Esophagus squamous epithelium (tissue), 5 donors: Measurements from ENCODE around the gene NKRF. TPM values are rescaled to one million over a fixed set of nuclear protein-coding genes. Genes with fewer than 3 reads are reported as not detected.

Experiments used
- DNase-seq: peaks from one replicate; lab custom pipeline; 2025; lab: John Stamatoyannopoulos, UW
- H3K27ac ChIP-seq, 4 donors: fragments of 200-600 bp; sonication (generic); one replicate each; pipeline ENCODE4 v1.5.1; 2016 to 2019; ENCODE audit warnings: mild to moderate bottlenecking in 1 of 4
- H3K27me3 ChIP-seq, 4 donors: fragments of 200-600 bp; sonication (generic); 1 replicate in 3 of 4; 2 replicates in 1 of 4; pipeline versions ENCODE4 v1.5.1 to v1.6.0; 2017 to 2021; ENCODE audit warnings: antibody characterized with exemption in 1 of 4
- H3K36me3 ChIP-seq, 3 donors: fragments of 200-600 bp; sonication (generic); one replicate each; pipeline ENCODE4 v1.5.1; 2016 to 2019
- H3K4me1 ChIP-seq, 3 donors: fragments of 200-600 bp; sonication (generic); one replicate each; pipeline ENCODE4 v1.5.1; 2017 to 2019
- H3K4me3 ChIP-seq, 4 donors: fragments of 200-600 bp; sonication (generic); 1 replicate in 3 of 4; 2 replicates in 1 of 4; pipeline ENCODE4 v1.5.1; 2016 to 2019; ENCODE audit warnings: mild to moderate bottlenecking in 2 of 4, moderate library complexity in 1 of 4
- H3K9me3 ChIP-seq, 3 donors: fragments of 200-600 bp; sonication (generic); one replicate each; pipeline ENCODE4 v1.5.1; 2016 to 2019
- CTCF ChIP-seq, 6 experiments: fragments of 450-650 bp in 4 of 6; fragments of 200-600 bp in 2 of 6; sonication (generic) in 2 of 6; IDR thresholded peaks; one replicate each; pipeline ENCODE4 v1.5.1; 2016 to 2019; ENCODE audit warnings: antibody characterized with exemption in 6 of 6, mild to moderate bottlenecking in 4 of 6, moderate library complexity in 4 of 6
- POLR2A ChIP-seq, 4 donors: fragments of 450-650 bp; IDR thresholded peaks; one replicate each; pipeline ENCODE4 v1.6.1; 2017; ENCODE audit warnings: antibody characterized with exemption in 4 of 4, mild to moderate bottlenecking in 4 of 4, moderate library complexity in 3 of 4
- WGBS, 2 donors: methylation state at CpG; one replicate each; pipeline ENCODE4 v1.1.5; 2018; 5-methylcytosine and 5-hydroxymethylcytosine counted together
- intact Hi-C: fragments of 100-400 bp; cut with DNase I; formaldehyde crosslinking; loops from one replicate; pipeline ENCODE4 v1.15.0; 2022
- total RNA-seq, 4 donors: library from RNA; depleted of rRNA; stranded (reverse); fragments of >200 nt; gene quantifications; one replicate each; pipeline ENCODE4 v1.1.0, GENCODE V29; 2016
- donor health status: DM: yes; HTN: yes; CAD: no.

NKRF gene
- total RNA-seq, 4 donors from 2014 or later = 5.5 to 9.0 (median 7.9) TPM

GRCh38 chrX:119604766-119605463 lies 1.3 kb downstream of the NKRF start:
- Histone ChIP-seq H3K4me1 (peaks cover 0 to 23% (median 0%) of the 10 kb centered on the region in 3 donors), H3K4me3 (peak overlapping the region; percentile 60 to 83 (median 78)), H3K36me3 (peaks cover 0 to 10% (median 0%) of the 10 kb centered on the region in 3 donors), H3K27me3 (no peaks in the 10 kb centered on the region), H3K27ac (peak overlapping the region; percentile 82 to 94 (median 92)), H3K9me3 (no peaks in the 10 kb centered on the region)
- intact Hi-C loops = no loop called here
- DNase-seq = no peak
- 12 to 42% methylated on average over 13 to 17 of the region's 17 CpGs for WGBS, 2 donors
- TF ChIP-seq CTCF (IDR thresholded peaks at IDR 0.05) = no peak
- no peak for TF ChIP-seq POLR2A (IDR thresholded peaks at IDR 0.05)

GRCh38 chrX:119602701-119603255 lies 3.4 kb downstream of the NKRF start:
- Histone ChIP-seq H3K4me1 (peaks cover 0 to 23% (median 0%) of the 10 kb centered on the region in 3 donors), H3K36me3 (peaks cover 0 to 10% (median 0%) of the 10 kb centered on the region in 3 donors), H3K27ac (no peak overlapping the region), H3K9me3 (no peaks in the 10 kb centered on the region), H3K4me3 (no peak overlapping the region), H3K27me3 (no peaks in the 10 kb centered on the region)
- TF ChIP-seq POLR2A (IDR thresholded peaks at IDR 0.05) (no peak), CTCF (IDR thresholded peaks at IDR 0.05) (no peak)
- intact Hi-C loops = no loop called here
- no peak for DNase-seq
- WGBS, 2 donors = 45 to 66% methylated on average over 9 of the region's 9 CpGs

GRCh38 chrX:119589810-119590209 lies 16.4 kb downstream of the NKRF start:
- H3K9me3 ChIP-seq = no peaks in the 10 kb centered on the region
- no peaks in the 10 kb centered on the region for H3K4me1 ChIP-seq
- H3K36me3 ChIP-seq = peaks cover 0 to 48% (median 5%) of the 10 kb centered on the region in 3 donors
- no peak overlapping the region for H3K27ac ChIP-seq
- no peak for DNase-seq
- WGBS, 2 donors = 81 to 100% methylated on average over 5 of the region's 5 CpGs
- H3K4me3 ChIP-seq = no peak overlapping the region
- TF ChIP-seq CTCF (IDR thresholded peaks at IDR 0.05) = no peak
- no peak for TF ChIP-seq POLR2A (IDR thresholded peaks at IDR 0.05)
- intact Hi-C loops = no loop called here
- H3K27me3 ChIP-seq = no peaks in the 10 kb centered on the region

- no peaks in the 10 kb centered on the region for H3K4me1 ChIP-seq
- intact Hi-C loops = no loop called here
- 30 to 54% methylated on average over 2 of the region's 2 CpGs for WGBS, 2 donors
- TF ChIP-seq POLR2A (IDR thresholded peaks at IDR 0.05) (no peak), CTCF (IDR thresholded peaks at IDR 0.05) (no peak)
- no peak overlapping the region for H3K27ac ChIP-seq
- no peak for DNase-seq
- H3K9me3 ChIP-seq = no peaks in the 10 kb centered on the region
- peaks cover 0 to 12% (median 0%) of the 10 kb centered on the region in 3 donors for H3K36me3 ChIP-seq
- no peak overlapping the region for H3K4me3 ChIP-seq
- no peaks in the 10 kb centered on the region for H3K27me3 ChIP-seq
Measured at GRCh38 chrX:119583431-119584059, 22.7 kb downstream of the NKRF start.

- intact Hi-C loops = no loop called here
- no peak for DNase-seq
- Histone ChIP-seq H3K27me3 (no peaks in the 10 kb centered on the region), H3K4me3 (no peak overlapping the region), H3K36me3 (peaks cover 0 to 12% (median 0%) of the 10 kb centered on the region in 3 donors), H3K4me1 (peaks cover 0 to 15% (median 7%) of the 10 kb centered on the region in 3 donors), H3K9me3 (no peaks in the 10 kb centered on the region), H3K27ac (no peak overlapping the region)
- TF ChIP-seq CTCF (IDR thresholded peaks at IDR 0.05) (no peak), POLR2A (IDR thresholded peaks at IDR 0.05) (no peak)
Measured at GRCh38 chrX:119579414-119579813, 26.8 kb downstream of the NKRF start.
